Osteocyte (in vitro differentiated cells): ENCODE measurements around the gene TIMM23B. TPM values are rescaled to one million over a fixed set of nuclear protein-coding genes. Genes with fewer than 3 reads are reported as not detected.
"Not testable (repeated sequence)": the region's sequence is repeated elsewhere in the genome, so short reads cannot be mapped to it uniquely, and the experiment has no call there.

Experiments used
- DNase-seq: peaks from one replicate; pipeline ENCODE4 v3.0.0; 2021; ENCODE audit warnings: mixed read lengths; ENCODE audit not compliant: unreplicated experiment; ENCODE audit errors: extremely low spot score
- H3K27ac Mint-ChIP-seq: one replicate; pipeline ENCODE4 v1.8.0; 2021; ENCODE audit warnings: mild to moderate bottlenecking, mixed read lengths; ENCODE audit not compliant: unreplicated experiment
- H3K27me3 Mint-ChIP-seq: one replicate; pipeline ENCODE4 v1.8.0; 2021; ENCODE audit warnings: mixed read lengths; ENCODE audit not compliant: unreplicated experiment
- H3K36me3 Mint-ChIP-seq: one replicate; pipeline ENCODE4 v1.8.0; 2021; ENCODE audit warnings: mixed read lengths; ENCODE audit not compliant: unreplicated experiment
- H3K4me1 Mint-ChIP-seq: one replicate; pipeline ENCODE4 v1.8.0; 2021; ENCODE audit warnings: mixed read lengths; ENCODE audit not compliant: unreplicated experiment
- H3K4me3 Mint-ChIP-seq: one replicate; pipeline ENCODE4 v1.8.0; 2021; ENCODE audit warnings: mild to moderate bottlenecking, moderate library complexity, mixed read lengths; ENCODE audit not compliant: unreplicated experiment
- H3K9me3 Mint-ChIP-seq: one replicate; pipeline ENCODE4 v1.8.0; 2021; ENCODE audit warnings: mixed read lengths; ENCODE audit not compliant: unreplicated experiment
- total RNA-seq: library from RNA; stranded (reverse); gene quantifications from 2 replicates; pipeline ENCODE4 v1.2.1, GENCODE V29; 2021
- TF ChIP-seq, protein P1 (sequence below): fragments of 200-600 bp; sonication (generic); IDR thresholded peaks from 2 replicates; pipeline ENCODE4 v1.5.0; 2021; ENCODE audit warnings: antibody characterized with exemption, mild to moderate bottlenecking, moderate library complexity

The TIMM23B gene
- total RNA-seq, 1 donor from 2014 or later = 21.3 TPM

- not testable (repeated sequence) for H3K9me3 Mint-ChIP-seq, H3K27me3 Mint-ChIP-seq, H3K36me3 Mint-ChIP-seq, H3K4me3 Mint-ChIP-seq, H3K27ac Mint-ChIP-seq, DNase-seq, H3K4me1 Mint-ChIP-seq
These were observed 46.5 kb downstream of the TIMM23B start, which contains the start of gene AGAP6 for GRCh38 chr10:49988376-49988775. Gene AGAP6 (plus strand): TSS chr10:49988406. CDS start chr10:49988716, 310 bp downstream.

- H3K4me1 Mint-ChIP-seq, H3K4me3 Mint-ChIP-seq, H3K9me3 Mint-ChIP-seq, H3K27ac Mint-ChIP-seq, DNase-seq, H3K27me3 Mint-ChIP-seq, H3K36me3 Mint-ChIP-seq: not testable (repeated sequence)
These were observed 53.5 kb downstream of the TIMM23B start for GRCh38 chr10:49995321-49995720.

- H3K4me1 Mint-ChIP-seq, DNase-seq, H3K27ac Mint-ChIP-seq, H3K9me3 Mint-ChIP-seq, H3K27me3 Mint-ChIP-seq, H3K4me3 Mint-ChIP-seq, H3K36me3 Mint-ChIP-seq: not testable (repeated sequence)
These were observed 72.2 kb downstream of the TIMM23B start for GRCh38 chr10:50014024-50014423.

- H3K4me3 Mint-ChIP-seq, H3K9me3 Mint-ChIP-seq, H3K27ac Mint-ChIP-seq, H3K27me3 Mint-ChIP-seq, H3K36me3 Mint-ChIP-seq, H3K4me1 Mint-ChIP-seq, DNase-seq: not testable (repeated sequence)
These were observed 73.9 kb downstream of the TIMM23B start for GRCh38 chr10:50015596-50016220.

- not testable (repeated sequence) for H3K27ac Mint-ChIP-seq, H3K9me3 Mint-ChIP-seq, H3K4me3 Mint-ChIP-seq, H3K36me3 Mint-ChIP-seq, H3K4me1 Mint-ChIP-seq, DNase-seq, H3K27me3 Mint-ChIP-seq
These were observed 75.1 kb downstream of the TIMM23B start for GRCh38 chr10:50016926-50017325.

- H3K27ac Mint-ChIP-seq, H3K27me3 Mint-ChIP-seq, DNase-seq, H3K36me3 Mint-ChIP-seq, H3K9me3 Mint-ChIP-seq, H3K4me3 Mint-ChIP-seq, H3K4me1 Mint-ChIP-seq: not testable (repeated sequence)
These were observed 75.8 kb downstream of the TIMM23B start for GRCh38 chr10:50017646-50018045.

GRCh38 chr10:50019279-50019678, 77.4 kb downstream of the TIMM23B start:
- not testable (repeated sequence) for H3K36me3 Mint-ChIP-seq, H3K4me1 Mint-ChIP-seq, H3K4me3 Mint-ChIP-seq, H3K9me3 Mint-ChIP-seq, H3K27me3 Mint-ChIP-seq, H3K27ac Mint-ChIP-seq
- DNase-seq = peak; percentile 84

DNA sequence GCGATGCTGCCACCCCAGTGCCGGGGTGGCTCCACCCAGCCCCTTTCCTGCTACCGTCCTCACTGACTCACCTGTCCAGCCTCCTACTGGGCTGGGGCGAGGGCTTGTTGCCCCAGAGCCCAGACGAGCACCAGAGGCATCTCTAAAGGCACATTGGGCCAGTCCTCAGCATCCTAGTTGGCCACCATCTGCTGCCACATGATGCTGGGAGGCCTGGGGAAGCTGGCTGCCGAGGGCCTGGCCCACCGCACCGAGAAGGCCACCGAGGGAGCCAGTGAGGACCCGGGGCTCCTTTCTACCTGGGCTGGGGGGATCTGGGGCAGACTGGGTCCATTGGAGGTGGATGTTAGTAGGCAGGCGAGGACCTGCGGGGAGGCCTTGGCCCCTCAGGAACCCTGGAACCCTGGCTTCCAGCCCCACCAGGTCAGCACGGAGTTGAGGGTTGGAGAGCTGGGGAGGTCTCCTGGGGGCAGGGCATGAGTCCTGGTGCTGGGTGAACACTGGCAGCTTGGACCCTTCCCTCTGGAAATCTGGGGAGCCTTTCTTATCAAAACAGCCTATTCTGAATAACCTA, 78.7 kb downstream of the TIMM23B start:
- H3K27ac Mint-ChIP-seq, H3K4me3 Mint-ChIP-seq, H3K4me1 Mint-ChIP-seq, H3K27me3 Mint-ChIP-seq, H3K9me3 Mint-ChIP-seq, H3K36me3 Mint-ChIP-seq: not testable (repeated sequence)
- DNase-seq = peak; percentile 76

- Mint-ChIP-seq H3K4me3 (no peak overlapping the region), H3K27ac (no peak overlapping the region), H3K4me1 (no peaks in the 10 kb centered on the region), H3K27me3 (no peaks in the 10 kb centered on the region), H3K36me3 (no peaks in the 10 kb centered on the region), H3K9me3 (no peaks in the 10 kb centered on the region)
- DNase-seq = no peak
- TF ChIP-seq, protein P1, sequence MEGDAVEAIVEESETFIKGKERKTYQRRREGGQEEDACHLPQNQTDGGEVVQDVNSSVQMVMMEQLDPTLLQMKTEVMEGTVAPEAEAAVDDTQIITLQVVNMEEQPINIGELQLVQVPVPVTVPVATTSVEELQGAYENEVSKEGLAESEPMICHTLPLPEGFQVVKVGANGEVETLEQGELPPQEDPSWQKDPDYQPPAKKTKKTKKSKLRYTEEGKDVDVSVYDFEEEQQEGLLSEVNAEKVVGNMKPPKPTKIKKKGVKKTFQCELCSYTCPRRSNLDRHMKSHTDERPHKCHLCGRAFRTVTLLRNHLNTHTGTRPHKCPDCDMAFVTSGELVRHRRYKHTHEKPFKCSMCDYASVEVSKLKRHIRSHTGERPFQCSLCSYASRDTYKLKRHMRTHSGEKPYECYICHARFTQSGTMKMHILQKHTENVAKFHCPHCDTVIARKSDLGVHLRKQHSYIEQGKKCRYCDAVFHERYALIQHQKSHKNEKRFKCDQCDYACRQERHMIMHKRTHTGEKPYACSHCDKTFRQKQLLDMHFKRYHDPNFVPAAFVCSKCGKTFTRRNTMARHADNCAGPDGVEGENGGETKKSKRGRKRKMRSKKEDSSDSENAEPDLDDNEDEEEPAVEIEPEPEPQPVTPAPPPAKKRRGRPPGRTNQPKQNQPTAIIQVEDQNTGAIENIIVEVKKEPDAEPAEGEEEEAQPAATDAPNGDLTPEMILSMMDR = no peak
These were observed 79.8 kb downstream of the TIMM23B start for GRCh38 chr10:50021646-50022045.
